ENCODE results near the gene VRK1. TPM values are rescaled to one million over a fixed set of nuclear protein-coding genes. Genes with fewer than 3 reads are reported as not detected.

The VRK1 gene
- total RNA-seq, 2 experiments from 2014 or later, result 76.9 to 77.4 TPM

DNA sequence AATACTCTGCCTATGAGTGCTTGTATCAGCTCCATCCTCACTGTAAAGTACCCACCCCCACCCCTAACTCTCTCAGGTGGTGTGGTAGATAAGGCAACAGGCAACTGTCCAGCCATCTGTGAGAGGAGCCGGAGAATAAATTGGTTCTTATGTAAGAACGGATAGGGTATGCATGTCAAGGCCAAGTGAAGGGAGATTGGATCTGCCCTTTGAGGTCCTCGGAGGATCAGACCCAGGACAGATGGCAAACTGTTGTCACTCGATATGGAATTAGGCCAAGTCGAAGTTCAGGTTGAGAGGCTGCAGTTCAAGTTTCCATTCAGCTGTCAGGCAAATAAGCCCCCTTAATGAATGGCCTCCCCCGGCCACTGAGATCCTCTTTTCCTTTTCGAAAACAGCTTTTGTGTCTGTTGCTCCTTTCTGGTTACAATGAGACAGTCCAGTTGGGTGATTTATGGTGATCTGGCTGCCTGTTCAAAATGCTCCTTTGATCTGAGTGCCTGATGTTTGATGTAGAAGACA, 120.3 kb downstream of the VRK1 start:
- POLR2A ChIA-PET, result no interaction called here
- Mint-ChIP-seq H3K9me3 (peaks cover 5% of the 10 kb centered on the region), H3K36me3 (peaks cover 3% of the 10 kb centered on the region)

GRCh38 chr14:96920023-96920422, 122.8 kb downstream of the VRK1 start:
- H3K36me3 Mint-ChIP-seq, result peaks cover 4% of the 10 kb centered on the region
- intact Hi-C loops (cut with micrococcal nuclease), result no loop called here
- H3K27me3 Mint-ChIP-seq, result no peaks in the 10 kb centered on the region

More for the DNA sequence above, 120.3 kb downstream of the VRK1 start:
- Mint-ChIP-seq H3K27me3 (no peaks in the 10 kb centered on the region), H3K27ac (no peak overlapping the region), H3K4me3 (no peak overlapping the region), H3K4me1 (ENCODE audit: low read depth) (peaks cover 2% of the 10 kb centered on the region)
- DNase-seq, result no peak
- intact Hi-C loops (cut with micrococcal nuclease), result no loop called here
- CTCF ChIA-PET, result no interaction called here

DNA sequence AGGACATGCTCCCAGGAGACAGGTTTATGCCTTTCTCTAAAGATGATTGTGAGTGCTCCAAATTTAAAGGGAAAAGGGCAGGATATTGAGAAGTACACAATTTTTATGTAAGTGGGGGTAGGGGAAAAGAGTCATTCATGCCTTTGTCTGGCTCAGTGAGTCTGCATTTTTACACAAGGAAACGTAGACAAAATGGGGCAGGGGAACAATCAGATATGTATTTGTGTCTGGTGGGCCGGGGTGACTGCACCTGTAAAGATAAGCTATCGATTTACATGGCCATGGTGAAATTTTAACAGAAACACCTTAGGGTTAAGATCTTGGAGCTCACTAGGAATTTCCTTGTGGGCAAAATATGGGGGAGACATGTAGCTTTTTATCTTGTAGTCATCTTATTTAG, 123.6 kb downstream of the VRK1 start:
- Mint-ChIP-seq H3K4me1 (ENCODE audit: low read depth) (no peaks in the 10 kb centered on the region), H3K27me3 (no peaks in the 10 kb centered on the region), H3K4me3 (no peak overlapping the region), H3K9me3 (peaks cover 3% of the 10 kb centered on the region), H3K36me3 (peaks cover 2% of the 10 kb centered on the region), H3K27ac (no peak overlapping the region)
- ChIA-PET CTCF (no interaction called here), POLR2A (no interaction called here)
- no peak for DNase-seq
- intact Hi-C loops (cut with micrococcal nuclease), result no loop called here

More at GRCh38 chr14:96920023-96920422, 122.8 kb downstream of the VRK1 start:
- no peak overlapping the region for H3K4me3 Mint-ChIP-seq
- ChIA-PET CTCF (no interaction called here), POLR2A (no interaction called here)
- H3K9me3 Mint-ChIP-seq, result peaks cover 5% of the 10 kb centered on the region
- no peak for DNase-seq
- no peak overlapping the region for H3K27ac Mint-ChIP-seq
- no peaks in the 10 kb centered on the region for H3K4me1 Mint-ChIP-seq (ENCODE audit: low read depth)

- POLR2A ChIA-PET, result no interaction called here
- Mint-ChIP-seq H3K27me3 (no peaks in the 10 kb centered on the region), H3K4me3 (no peak overlapping the region), H3K4me1 (ENCODE audit: low read depth) (no peaks in the 10 kb centered on the region), H3K27ac (no peak overlapping the region), H3K36me3 (peaks cover 2% of the 10 kb centered on the region), H3K9me3 (peaks cover 3% of the 10 kb centered on the region)
- CTCF ChIA-PET, result no interaction called here
- no peak for DNase-seq
- intact Hi-C loops (cut with micrococcal nuclease), result no loop called here
Observed at GRCh38 chr14:96922986-96923385, 125.8 kb downstream of the VRK1 start.

DNA sequence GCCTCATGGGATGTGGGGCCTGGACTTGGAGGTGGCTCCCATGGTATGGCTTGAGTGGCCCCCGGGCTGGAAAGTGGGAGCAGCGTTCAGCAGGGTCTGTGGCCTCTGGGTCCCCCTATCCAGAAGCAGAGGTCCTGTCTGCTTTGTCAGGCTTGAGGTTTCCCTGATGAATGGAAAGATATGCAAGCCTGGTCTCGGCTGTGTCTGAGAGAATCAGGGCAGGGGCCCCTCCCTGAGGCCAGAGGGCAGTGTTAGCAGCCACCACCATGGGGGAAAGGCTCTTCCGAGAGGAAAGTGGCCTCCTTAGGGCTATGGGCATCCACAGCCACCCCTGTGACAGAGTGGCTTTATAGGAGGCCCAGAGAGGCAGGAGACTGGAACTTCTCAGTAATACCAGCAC, 128.2 kb downstream of the VRK1 start:
- Mint-ChIP-seq H3K4me3 (no peak overlapping the region), H3K4me1 (ENCODE audit: low read depth) (no peaks in the 10 kb centered on the region), H3K9me3 (peaks cover 3% of the 10 kb centered on the region), H3K27me3 (no peaks in the 10 kb centered on the region), H3K27ac (no peak overlapping the region), H3K36me3 (peaks cover 2% of the 10 kb centered on the region)
- intact Hi-C loops (cut with micrococcal nuclease), result no loop called here
- ChIA-PET CTCF (no interaction called here), POLR2A (no interaction called here)
- DNase-seq, result no peak

GRCh38 chr14:96926001-96926400, 128.8 kb downstream of the VRK1 start:
- Mint-ChIP-seq H3K9me3 (peaks cover 3% of the 10 kb centered on the region), H3K27me3 (no peaks in the 10 kb centered on the region), H3K36me3 (peaks cover 2% of the 10 kb centered on the region), H3K4me1 (ENCODE audit: low read depth) (no peaks in the 10 kb centered on the region), H3K27ac (no peak overlapping the region), H3K4me3 (no peak overlapping the region)
- intact Hi-C loops (cut with micrococcal nuclease), result no loop called here
- ChIA-PET POLR2A (no interaction called here), CTCF (no interaction called here)
- DNase-seq, result no peak

DNA sequence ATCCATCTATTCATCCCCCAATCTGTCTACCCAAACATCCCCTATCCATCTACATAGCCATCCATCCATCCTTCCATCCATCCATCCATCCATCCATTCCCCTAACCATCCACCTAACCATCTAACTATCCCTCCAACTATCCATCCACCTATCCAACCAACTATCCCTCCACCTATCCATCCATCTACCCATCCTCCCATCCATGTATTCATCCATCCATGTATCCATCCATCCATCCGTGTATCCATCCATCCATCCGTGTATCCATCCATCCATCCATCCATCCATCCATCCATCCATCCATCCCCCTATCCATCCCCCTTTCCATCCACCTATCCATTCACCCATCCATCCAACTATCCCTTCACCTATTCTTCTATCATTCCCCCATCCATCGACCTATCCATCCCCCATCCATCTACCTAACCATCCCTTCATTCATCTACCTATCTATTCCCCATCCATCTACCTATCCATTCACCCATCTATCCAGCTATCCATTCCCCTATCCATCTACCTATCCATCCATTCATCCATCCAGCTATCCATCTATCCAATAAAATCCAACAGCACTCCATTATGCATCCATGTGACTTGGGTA, 131.7 kb downstream of the VRK1 start:
- no peak for DNase-seq
- CTCF ChIA-PET, result no interaction called here
- Mint-ChIP-seq H3K4me1 (ENCODE audit: low read depth) (no peaks in the 10 kb centered on the region), H3K9me3 (no peaks in the 10 kb centered on the region), H3K27me3 (no peaks in the 10 kb centered on the region), H3K27ac (no peak overlapping the region), H3K4me3 (no peak overlapping the region), H3K36me3 (no peaks in the 10 kb centered on the region)
- intact Hi-C loops (cut with micrococcal nuclease), result no loop called here
- POLR2A ChIA-PET, result no interaction called here

DNA sequence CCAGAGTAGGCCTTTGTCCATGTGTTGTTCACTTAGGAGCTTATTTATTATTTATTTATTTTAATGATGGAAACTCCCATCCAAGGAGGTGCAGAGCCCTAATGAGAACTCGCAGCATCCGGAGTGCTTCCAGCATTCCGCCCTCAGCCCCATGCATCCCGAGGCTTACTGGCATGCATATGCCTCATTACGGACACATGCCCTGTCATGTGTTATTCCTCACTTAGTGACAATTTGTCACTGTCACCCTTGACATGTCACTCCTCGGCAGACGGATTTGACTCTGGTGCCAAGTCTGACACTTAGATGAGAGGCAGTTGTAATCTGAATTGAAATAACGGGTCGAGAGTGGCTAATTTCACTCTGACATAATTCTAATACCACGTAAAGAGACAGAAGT, 132.8 kb downstream of the VRK1 start:
- ChIA-PET CTCF (no interaction called here), POLR2A (no interaction called here)
- Mint-ChIP-seq H3K9me3 (no peaks in the 10 kb centered on the region), H3K36me3 (no peaks in the 10 kb centered on the region), H3K27ac (no peak overlapping the region), H3K27me3 (no peaks in the 10 kb centered on the region), H3K4me3 (no peak overlapping the region), H3K4me1 (ENCODE audit: low read depth) (no peaks in the 10 kb centered on the region)
- intact Hi-C loops (cut with micrococcal nuclease), result no loop called here
- no peak for DNase-seq

DNA sequence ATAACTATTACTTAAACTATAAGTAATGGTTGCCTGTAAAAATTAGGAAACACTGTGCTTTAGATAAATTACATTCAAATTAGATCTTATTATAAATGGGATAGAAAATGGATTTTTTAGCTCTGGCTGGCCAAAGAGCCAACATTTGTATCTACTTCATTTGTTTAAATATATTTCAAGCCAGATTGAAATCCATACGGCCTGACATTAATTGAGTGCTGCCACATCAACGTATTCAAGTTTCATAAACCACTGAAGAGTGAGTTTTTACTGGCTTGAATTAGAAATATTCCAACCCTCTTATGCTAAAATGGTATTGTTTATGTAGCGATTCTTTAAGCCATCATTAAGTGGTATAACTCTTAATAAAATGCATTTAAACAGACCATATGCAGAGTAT, 133.3 kb downstream of the VRK1 start:
- H3K4me3 Mint-ChIP-seq, result no peak overlapping the region

More for the DNA sequence above, 133.3 kb downstream of the VRK1 start:
- intact Hi-C loops (cut with micrococcal nuclease), result no loop called here
- Mint-ChIP-seq H3K36me3 (no peaks in the 10 kb centered on the region), H3K27me3 (no peaks in the 10 kb centered on the region), H3K4me1 (ENCODE audit: low read depth) (no peaks in the 10 kb centered on the region), H3K9me3 (no peaks in the 10 kb centered on the region), H3K27ac (no peak overlapping the region)
- DNase-seq, result no peak
- ChIA-PET POLR2A (no interaction called here), CTCF (no interaction called here)
